K562 (cell line): ENCODE results near the gene NUDCD3. TPM values are rescaled to one million over a fixed set of nuclear protein-coding genes. Genes with fewer than 3 reads are reported as not detected.

ENCODE experiments used
- ATAC-seq: fragments of 200-7000 bp; cut with Tn5 transposase; 3 replicates; pipeline ENCODE4 v1.9.1; 2020; ENCODE audit warnings: moderate library complexity
- BruUV-seq: library from RNA; stranded (reverse); fragments of 400-500 nt; replicated peaks from 2 replicates; lab custom pipeline; 2021; lab: Mats Ljungman, UMichigan
- CTCF ChIA-PET: fragments of 300-600 bp; formaldehyde crosslinking; extraction: SDS; loops from one replicate; lab custom pipeline; 2021; ENCODE audit warnings: low intra/inter-chr PET ratio; lab: Yijun Ruan, JAX
- POLR2A ChIA-PET: fragments of 300-600, 350-650 bp; sonication (Branson Sonifier 250); formaldehyde crosslinking; extraction: SDS; loops from one replicate; lab custom pipeline; 2021; ENCODE audit warnings: antibody characterized with exemption, inconsistent platforms; lab: Yijun Ruan, JAX
- DNase-seq, 4 experiments: peaks; one replicate each; pipeline versions ENCODE4 v3.0.0 to v3.0.0-alpha.2; 2011 to 2018; ENCODE audit warnings: low spot score in 3 of 4, mixed read lengths in 3 of 4; ENCODE audit errors: extremely low read depth in 1 of 4
- FAIRE-seq: peaks from 2 replicates; lab custom pipeline; 2011; peaks lifted over from hg19 to GRCh38; lab: Jason Lieb, UNC
- H2AFZ ChIP-seq: 2 replicates; pipeline ENCODE4 v1.6.0; 2011; ENCODE audit warnings: low read depth, low read length, control low read depth, inconsistent platforms
- H3K27ac ChIP-seq: fragments of 200-600 bp; 3 replicates; pipeline ENCODE4 v1.8.0; 2011; ENCODE audit warnings: low read depth, mild to moderate bottlenecking, control low read depth, inconsistent platforms, low read length, moderate library complexity, mixed read lengths; ENCODE audit errors: extremely low read depth
- H3K27me3 ChIP-seq, 2 experiments: fragments of 300-600 bp in 1 of 2; 2 replicates in 1 of 2; 3 replicates in 1 of 2; pipeline versions ENCODE4 v1.6.0 to v1.8.0; 2011; ENCODE audit warnings: inconsistent platforms in 2 of 2, low read length in 2 of 2, mild to moderate bottlenecking in 1 of 2, mixed read lengths in 1 of 2, moderate library complexity in 1 of 2; ENCODE audit not compliant: control insufficient read depth in 2 of 2, insufficient read depth in 2 of 2
- H3K36me3 ChIP-seq: fragments of 300-600 bp; 3 replicates; pipeline ENCODE4 v1.8.0; 2011; ENCODE audit warnings: mild to moderate bottlenecking, low read length, inconsistent platforms; ENCODE audit not compliant: control insufficient read depth, insufficient read depth
- H3K4me1 ChIP-seq, 2 experiments: fragments of 200-600 bp in 1 of 2; replicated peaks in 1 of 2; 2 replicates in 1 of 2; 3 replicates in 1 of 2; pipeline versions ENCODE4 v1.5.1 to v1.8.0; 2011; ENCODE audit warnings: inconsistent platforms in 2 of 2, low read length in 2 of 2, mild to moderate bottlenecking in 1 of 2, mixed read lengths in 1 of 2, moderate library complexity in 1 of 2; ENCODE audit not compliant: control insufficient read depth in 2 of 2, insufficient read depth in 2 of 2
- H3K4me2 ChIP-seq: 2 replicates; pipeline ENCODE4 v1.6.1; 2011; ENCODE audit warnings: low read length, control low read depth, inconsistent platforms, mixed read lengths; ENCODE audit not compliant: insufficient read depth
- H3K4me3 ChIP-seq: fragments of 200-600 bp; sonication (generic), shearing (Covaris generic); 2 replicates; pipeline ENCODE4 v1.5.1; 2016; ENCODE audit warnings: control low read depth, inconsistent platforms
- H3K79me2 ChIP-seq: fragments of 200-600 bp; 3 replicates; pipeline ENCODE4 v1.8.0; 2011; ENCODE audit warnings: low read length, inconsistent platforms; ENCODE audit not compliant: control insufficient read depth, insufficient read depth
- H3K9ac ChIP-seq, 2 experiments: 2 replicates each; pipeline versions ENCODE4 v1.6.0 to v1.6.1; 2011; ENCODE audit warnings: low read depth in 2 of 2, low read length in 2 of 2, control low read depth in 1 of 2, inconsistent platforms in 1 of 2, mild to moderate bottlenecking in 1 of 2, mixed read lengths in 1 of 2; ENCODE audit not compliant: insufficient read depth in 1 of 2
- H3K9me1 ChIP-seq: one replicate; pipeline ENCODE4 v1.6.0; 2011; ENCODE audit warnings: inconsistent platforms, mild to moderate bottlenecking, low read length, moderate library complexity; ENCODE audit not compliant: control insufficient read depth, insufficient read depth
- H3K9me3 ChIP-seq: replicated peaks from 2 replicates; pipeline ENCODE4 v1.5.1; 2011; ENCODE audit warnings: low read depth, low read length, inconsistent platforms; ENCODE audit not compliant: control insufficient read depth, insufficient read depth
- H4K20me1 ChIP-seq: replicated peaks from 2 replicates; pipeline ENCODE4 v1.6.1; 2011; ENCODE audit warnings: low read length, inconsistent platforms, mixed read lengths; ENCODE audit not compliant: control insufficient read depth, insufficient read depth
- COPS2 ChIP-seq: fragments of 450-650 bp; conservative IDR thresholded peaks from 2 replicates; pipeline ENCODE4 v1.6.1; 2016; ENCODE audit warnings: mild to moderate bottlenecking, moderate library complexity
- ZNF586 ChIP-seq: fragments of 450-650 bp; formaldehyde crosslinking; conservative IDR thresholded peaks from 2 replicates; pipeline ENCODE4 v1.4.0; 2020; ENCODE audit warnings: mild to moderate bottlenecking, moderate library complexity
- WGBS: fragments of 100-300 bp; shearing (Covaris generic); methylation state at CpG from one replicate; pipeline ENCODE4 v1.1.6; 2016; ENCODE audit warnings: low coverage, mixed read lengths; ENCODE audit not compliant: insufficient coverage; ENCODE audit errors: missing lambda C conversion rate; 5-methylcytosine and 5-hydroxymethylcytosine counted together
- in situ Hi-C: fragments of 300-500 bp; cut with MboI; formaldehyde crosslinking; loops from 4 replicates; pipeline ENCODE4 v1.15.0; 2018; ENCODE audit warnings: inconsistent platforms, mixed read lengths
- intact Hi-C: fragments of 100-400 bp; cut with micrococcal nuclease; formaldehyde crosslinking; loops from 2 replicates; pipeline ENCODE4 v1.14.2; 2022
- polyA plus RNA-seq, 8 experiments: library from polyadenylated mRNA; depleted of rRNA in 4 of 8; stranded (reverse) in 5 of 8; unstranded in 3 of 8; fragments of >200 nt; fragmentation: Nextera tagmentation in 2 of 8; fragmentation: Illumina TruSeq in 1 of 8; extraction: Ambion mirVana in 2 of 8; extraction: Trizol in 1 of 8; gene quantifications; 2 replicates each; pipeline versions ENCODE4 v1.2.1 to v1.2.3, GENCODE V29; 2011 to 2014; ENCODE audit warnings: inconsistent platforms in 1 of 8, missing spikeins in 1 of 8
- total RNA-seq, 7 experiments: library from RNA; depleted of rRNA in 6 of 7; stranded (reverse); fragments of >200 nt in 6 of 7; fragmentation: Illumina TruSeq in 2 of 7; extraction: Trizol in 2 of 7; gene quantifications; 2 replicates each; pipeline versions ENCODE4 v1.2.1 to v1.2.3, GENCODE V29; 2011 to 2021; ENCODE audit warnings: low replicate concordance in 1 of 7
- TF ChIP-seq, protein P1 (sequence below): fragments of 250-450 bp; sonication (Bioruptor Pico); IDR thresholded peaks from 2 replicates; pipeline ENCODE4 v1.4.0; 2020
- TF ChIP-seq, protein P2 (sequence below): IDR thresholded peaks from 2 replicates; pipeline ENCODE4 v1.6.1; 2016; ENCODE audit warnings: missing genetic modification characterization, missing compliant biosample characterization

NUDCD3 gene
- total and polyA plus RNA-seq, 9 of the 15 experiments (the other 6 are each of a cell fraction or from before 2014, with no cell fraction given), result 24.8 to 64.2 (median 42.6) TPM

DNA sequence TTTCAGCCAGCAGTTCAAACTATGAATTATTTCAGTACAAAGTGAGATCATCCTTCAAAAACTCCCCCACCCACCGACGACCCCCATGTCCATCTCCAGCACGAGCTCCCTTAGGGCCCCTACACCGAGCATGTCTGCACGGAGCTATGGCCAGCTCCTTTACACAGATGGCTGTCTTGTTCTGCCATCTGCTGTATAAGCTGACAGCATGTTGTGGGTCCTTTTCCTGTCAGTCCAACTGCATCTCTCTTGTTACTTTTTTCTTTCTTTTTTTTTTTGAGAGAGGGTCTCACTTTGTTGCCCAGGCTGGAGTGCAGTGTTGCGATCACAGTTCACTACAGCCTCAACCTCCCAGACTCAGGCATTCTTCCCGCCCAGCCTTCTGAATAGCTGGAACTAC, 29.1 kb upstream of the NUDCD3 start (continued):
- TF ChIP-seq COPS2, result no peak
- TF ChIP-seq, all 486 proteins: peak for 0

DNA sequence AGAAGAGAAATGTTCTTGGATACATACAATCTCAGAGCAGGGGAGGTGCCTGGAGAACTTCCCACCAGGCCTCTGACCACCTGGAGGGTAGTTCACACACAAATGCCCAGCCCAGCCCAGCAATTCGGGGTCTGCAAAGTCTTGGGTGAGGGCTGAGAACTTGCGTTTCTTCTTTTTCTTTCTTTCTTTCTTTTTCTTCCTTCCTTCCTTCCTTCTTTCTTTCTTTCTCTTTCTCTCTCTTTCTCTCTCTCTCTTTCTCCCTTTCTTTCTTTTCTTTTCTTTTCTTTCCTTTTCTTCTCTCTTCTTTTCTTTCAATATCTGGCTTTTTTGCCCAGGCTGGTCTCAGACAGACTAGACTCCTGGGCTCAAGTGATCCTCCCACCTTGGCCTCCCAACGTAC, 28.3 kb upstream of the NUDCD3 start:
- no peak overlapping the region for H3K9ac ChIP-seq
- H3K4me2 ChIP-seq, result no peak overlapping the region
- H3K9me3 ChIP-seq, result 0 out of 2 replicates have a peak, but pooled peaks cover 3% of the 10 kb centered on the region
- H2AFZ ChIP-seq, result no peak overlapping the region
- H3K9me1 ChIP-seq, result no peaks in the 10 kb centered on the region
- 10% methylated on average over 3 of the region's 3 CpGs for WGBS
- TF ChIP-seq, protein P1, sequence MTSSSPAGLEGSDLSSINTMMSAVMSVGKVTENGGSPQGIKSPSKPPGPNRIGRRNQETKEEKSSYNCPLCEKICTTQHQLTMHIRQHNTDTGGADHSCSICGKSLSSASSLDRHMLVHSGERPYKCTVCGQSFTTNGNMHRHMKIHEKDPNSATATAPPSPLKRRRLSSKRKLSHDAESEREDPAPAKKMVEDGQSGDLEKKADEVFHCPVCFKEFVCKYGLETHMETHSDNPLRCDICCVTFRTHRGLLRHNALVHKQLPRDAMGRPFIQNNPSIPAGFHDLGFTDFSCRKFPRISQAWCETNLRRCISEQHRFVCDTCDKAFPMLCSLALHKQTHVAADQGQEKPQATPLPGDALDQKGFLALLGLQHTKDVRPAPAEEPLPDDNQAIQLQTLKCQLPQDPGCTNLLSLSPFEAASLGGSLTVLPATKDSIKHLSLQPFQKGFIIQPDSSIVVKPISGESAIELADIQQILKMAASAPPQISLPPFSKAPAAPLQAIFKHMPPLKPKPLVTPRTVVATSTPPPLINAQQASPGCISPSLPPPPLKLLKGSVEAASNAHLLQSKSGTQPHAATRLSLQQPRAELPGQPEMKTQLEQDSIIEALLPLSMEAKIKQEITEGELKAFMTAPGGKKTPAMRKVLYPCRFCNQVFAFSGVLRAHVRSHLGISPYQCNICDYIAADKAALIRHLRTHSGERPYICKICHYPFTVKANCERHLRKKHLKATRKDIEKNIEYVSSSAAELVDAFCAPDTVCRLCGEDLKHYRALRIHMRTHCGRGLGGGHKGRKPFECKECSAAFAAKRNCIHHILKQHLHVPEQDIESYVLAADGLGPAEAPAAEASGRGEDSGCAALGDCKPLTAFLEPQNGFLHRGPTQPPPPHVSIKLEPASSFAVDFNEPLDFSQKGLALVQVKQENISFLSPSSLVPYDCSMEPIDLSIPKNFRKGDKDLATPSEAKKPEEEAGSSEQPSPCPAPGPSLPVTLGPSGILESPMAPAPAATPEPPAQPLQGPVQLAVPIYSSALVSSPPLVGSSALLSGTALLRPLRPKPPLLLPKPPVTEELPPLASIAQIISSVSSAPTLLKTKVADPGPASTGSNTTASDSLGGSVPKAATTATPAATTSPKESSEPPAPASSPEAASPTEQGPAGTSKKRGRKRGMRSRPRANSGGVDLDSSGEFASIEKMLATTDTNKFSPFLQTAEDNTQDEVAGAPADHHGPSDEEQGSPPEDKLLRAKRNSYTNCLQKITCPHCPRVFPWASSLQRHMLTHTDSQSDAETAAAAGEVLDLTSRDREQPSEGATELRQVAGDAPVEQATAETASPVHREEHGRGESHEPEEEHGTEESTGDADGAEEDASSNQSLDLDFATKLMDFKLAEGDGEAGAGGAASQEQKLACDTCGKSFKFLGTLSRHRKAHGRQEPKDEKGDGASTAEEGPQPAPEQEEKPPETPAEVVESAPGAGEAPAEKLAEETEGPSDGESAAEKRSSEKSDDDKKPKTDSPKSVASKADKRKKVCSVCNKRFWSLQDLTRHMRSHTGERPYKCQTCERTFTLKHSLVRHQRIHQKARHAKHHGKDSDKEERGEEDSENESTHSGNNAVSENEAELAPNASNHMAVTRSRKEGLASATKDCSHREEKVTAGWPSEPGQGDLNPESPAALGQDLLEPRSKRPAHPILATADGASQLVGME, result no peak
- no peak for TF ChIP-seq ZNF586 (CRISPR knock-in tag)
- TF ChIP-seq, protein P2, sequence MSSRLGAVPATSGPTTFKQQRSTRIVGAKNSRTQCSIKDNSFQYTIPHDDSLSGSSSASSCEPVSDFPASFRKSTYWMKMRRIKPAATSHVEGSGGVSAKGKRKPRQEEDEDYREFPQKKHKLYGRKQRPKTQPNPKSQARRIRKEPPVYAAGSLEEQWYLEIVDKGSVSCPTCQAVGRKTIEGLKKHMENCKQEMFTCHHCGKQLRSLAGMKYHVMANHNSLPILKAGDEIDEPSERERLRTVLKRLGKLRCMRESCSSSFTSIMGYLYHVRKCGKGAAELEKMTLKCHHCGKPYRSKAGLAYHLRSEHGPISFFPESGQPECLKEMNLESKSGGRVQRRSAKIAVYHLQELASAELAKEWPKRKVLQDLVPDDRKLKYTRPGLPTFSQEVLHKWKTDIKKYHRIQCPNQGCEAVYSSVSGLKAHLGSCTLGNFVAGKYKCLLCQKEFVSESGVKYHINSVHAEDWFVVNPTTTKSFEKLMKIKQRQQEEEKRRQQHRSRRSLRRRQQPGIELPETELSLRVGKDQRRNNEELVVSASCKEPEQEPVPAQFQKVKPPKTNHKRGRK (tag), result peak; percentile 62; the same call in 1 of the 2 replicates
- TF ChIP-seq, all 486 proteins: peak for 1
- POLR2A ChIA-PET, result no interaction called here
- no peaks in the 10 kb centered on the region for H4K20me1 ChIP-seq
- in situ Hi-C loops, result no loop called here
- intact Hi-C loops, result no loop called here
- no TSS peak for BruUV-seq
- DNase-seq (no peak), ATAC-seq (no peak), FAIRE-seq (no peak)
- no peaks in the 10 kb centered on the region for H3K36me3 ChIP-seq
- peaks cover 0 to 9% of the 10 kb centered on the region in 2 experiments; a peak in 2 of 5 replicates for H3K4me1 ChIP-seq
- CTCF ChIA-PET, result no interaction called here
- no peaks in the 10 kb centered on the region for H3K79me2 ChIP-seq
- no peak overlapping the region for H3K27ac ChIP-seq
- peaks cover 6 to 38% of the 10 kb centered on the region in 2 experiments; a peak in 4 of 5 replicates for H3K27me3 ChIP-seq
- no peak overlapping the region for H3K4me3 ChIP-seq
